IMR-90 (cell line): ENCODE measurements around the gene SPINT1. TPM values are rescaled to one million over a fixed set of nuclear protein-coding genes. Genes with fewer than 3 reads are reported as not detected.

Source experiments
- ATAC-seq: fragments of 200-7000 bp; cut with Tn5 transposase; 2 replicates; pipeline ENCODE4 v1.9.1; 2020; ENCODE audit warnings: low read depth, mild to moderate bottlenecking, moderate library complexity
- BruUV-seq: library from RNA; stranded (reverse); fragments of 400-500 nt; replicated peaks from 2 replicates; lab custom pipeline; 2021; lab: Mats Ljungman, UMichigan
- CTCF ChIA-PET: fragments of 300-600 bp; formaldehyde crosslinking; extraction: SDS; loops from one replicate; lab custom pipeline; 2021; ENCODE audit warnings: antibody characterized with exemption; lab: Yijun Ruan, JAX
- POLR2A ChIA-PET: fragments of 300-600 bp; sonication (Branson Sonifier 250); formaldehyde crosslinking; loops from one replicate; lab custom pipeline; 2022; ENCODE audit warnings: antibody characterized with exemption; ENCODE audit not compliant: unreplicated experiment; lab: Charles Lee
- DNase-seq: peaks from one replicate; pipeline ENCODE4 v3.0.0; 2013
- H2AFZ ChIP-seq: replicated peaks from 2 replicates; pipeline ENCODE3; 2013; ENCODE audit warnings: low read length, mild to moderate bottlenecking; ENCODE audit not compliant: poor library complexity
- H2AK5ac ChIP-seq: 2 replicates; pipeline ENCODE4 v1.6.1; 2013; ENCODE audit warnings: low read depth, low read length, inconsistent platforms
- H2AK9ac ChIP-seq: replicated peaks from 2 replicates; pipeline ENCODE3; 2013; ENCODE audit warnings: mild to moderate bottlenecking, low read depth, low read length, moderate library complexity; ENCODE audit not compliant: poor library complexity
- H2BK120ac ChIP-seq: 2 replicates; pipeline ENCODE4 v1.6.1; 2013; ENCODE audit warnings: low read depth, low read length, inconsistent platforms
- H2BK15ac ChIP-seq: 3 replicates; pipeline ENCODE4 v1.6.1; 2013; ENCODE audit warnings: low read depth, low read length, inconsistent platforms
- H2BK20ac ChIP-seq: 2 replicates; pipeline ENCODE4 v1.6.1; 2013; ENCODE audit warnings: low read depth, mild to moderate bottlenecking, inconsistent platforms, low read length, moderate library complexity
- H2BK5ac ChIP-seq: 2 replicates; pipeline ENCODE4 v1.6.1; 2013; ENCODE audit warnings: mild to moderate bottlenecking, low read depth, low read length, inconsistent platforms; ENCODE audit not compliant: poor library complexity, severe bottlenecking
- H3K14ac ChIP-seq: replicated peaks from 2 replicates; pipeline ENCODE4 v1.6.1; 2013; ENCODE audit warnings: low read depth, low read length, inconsistent platforms
- H3K18ac ChIP-seq: 2 replicates; pipeline ENCODE4 v1.6.1; 2013; ENCODE audit warnings: low read depth, low read length, control low read depth
- H3K23ac ChIP-seq: 2 replicates; pipeline ENCODE4 v1.6.1; 2013; ENCODE audit warnings: low read depth, low read length, inconsistent platforms
- H3K27ac ChIP-seq: 2 replicates; pipeline ENCODE4 v1.5.1; 2013; ENCODE audit warnings: mild to moderate bottlenecking, control low read depth, low read length; ENCODE audit not compliant: insufficient read depth
- H3K27me3 ChIP-seq: 2 replicates; pipeline ENCODE4 v1.6.1; 2013; ENCODE audit warnings: low read length; ENCODE audit not compliant: control insufficient read depth, insufficient read depth
- H3K36me3 ChIP-seq: 2 replicates; pipeline ENCODE4 v1.6.1; 2013; ENCODE audit warnings: low read length, mixed read lengths; ENCODE audit not compliant: control insufficient read depth, insufficient read depth
- H3K4ac ChIP-seq: 2 replicates; pipeline ENCODE4 v1.6.1; 2013; ENCODE audit warnings: low read depth, low read length, inconsistent platforms
- H3K4me1 ChIP-seq: 2 replicates; pipeline ENCODE4 v1.6.1; 2013; ENCODE audit warnings: low read length, mixed read lengths; ENCODE audit not compliant: control insufficient read depth, insufficient read depth
- H3K4me2 ChIP-seq: 2 replicates; pipeline ENCODE4 v1.6.1; 2013; ENCODE audit warnings: low read depth, mild to moderate bottlenecking, control low read depth, low read length, moderate library complexity
- H3K4me3 ChIP-seq: 2 replicates; pipeline ENCODE4 v1.5.1; 2013; ENCODE audit warnings: low read depth, mild to moderate bottlenecking, control low read depth, low read length, moderate library complexity; ENCODE audit not compliant: insufficient read depth
- H3K56ac ChIP-seq: 2 replicates; pipeline ENCODE4 v1.6.1; 2013; ENCODE audit warnings: low read length, inconsistent platforms; ENCODE audit not compliant: insufficient read depth; ENCODE audit errors: extremely low read depth
- H3K79me1 ChIP-seq, 2 experiments: 2 replicates each; pipeline ENCODE4 v1.6.1; 2013; ENCODE audit warnings: low read length in 2 of 2, inconsistent platforms in 1 of 2, low read depth in 1 of 2
- H3K9ac ChIP-seq: 2 replicates; pipeline ENCODE4 v1.6.1; 2013; ENCODE audit warnings: low read depth, low read length, control low read depth
- H3K9me1 ChIP-seq: 2 replicates; pipeline ENCODE4 v1.6.1; 2013; ENCODE audit warnings: low read length, inconsistent platforms; ENCODE audit not compliant: insufficient read depth
- H3K9me3 ChIP-seq: 2 replicates; pipeline ENCODE4 v1.6.1; 2013; ENCODE audit warnings: low read length; ENCODE audit not compliant: control insufficient read depth, insufficient read depth
- H4K20me1 ChIP-seq: 2 replicates; pipeline ENCODE4 v1.6.1; 2013; ENCODE audit warnings: low read length, inconsistent platforms; ENCODE audit not compliant: insufficient read depth
- H4K5ac ChIP-seq: 2 replicates; pipeline ENCODE4 v1.6.1; 2013; ENCODE audit warnings: mild to moderate bottlenecking, low read depth, low read length, control low read depth
- H4K8ac ChIP-seq, 2 experiments: 2 replicates each; pipeline ENCODE4 v1.6.1; 2013; ENCODE audit warnings: low read depth in 2 of 2, low read length in 2 of 2, control low read depth in 1 of 2, inconsistent platforms in 1 of 2
- H4K91ac ChIP-seq: 2 replicates; pipeline ENCODE4 v1.6.1; 2013; ENCODE audit warnings: low read depth, low read length, inconsistent platforms; ENCODE audit not compliant: insufficient read depth
- CEBPB ChIP-seq: IDR thresholded peaks from 2 replicates; pipeline ENCODE4 v1.6.1; 2012; ENCODE audit warnings: low read depth, low read length, improper control_type of control experiment
- CHD1 ChIP-seq: IDR thresholded peaks from 2 replicates; pipeline ENCODE4 v1.6.1; 2012; ENCODE audit warnings: low read depth, low read length, improper control_type of control experiment
- MAFK ChIP-seq: IDR thresholded peaks from 2 replicates; pipeline ENCODE4 v1.6.1; 2012; ENCODE audit warnings: low read depth, low read length, improper control_type of control experiment
- NFE2L2 ChIP-seq: fragments of 150-350 bp; IDR thresholded peaks from 2 replicates; pipeline ENCODE4 v1.6.1; 2016; ENCODE audit warnings: low read depth, mild to moderate bottlenecking, low read length
- POLR2A ChIP-seq: IDR thresholded peaks from 2 replicates; pipeline ENCODE4 v1.6.1; 2012; ENCODE audit warnings: mild to moderate bottlenecking, low read depth, low read length
- WGBS, 2 experiments: methylation state at CpG; one replicate each; pipeline versions ENCODE4 v1.1.5 to v1.1.7; 2013; ENCODE audit warnings: missing lambda C conversion rate in 2 of 2; ENCODE audit not compliant: insufficient read length in 1 of 2; ENCODE audit errors: extremely low coverage in 2 of 2; 5-methylcytosine and 5-hydroxymethylcytosine counted together
- dilution Hi-C: fragments of 300-500 bp; cut with HindIII; formaldehyde crosslinking; loops from one replicate; pipeline ENCODE4 v1.14.3; 2018; ENCODE audit warnings: low sequenced_read_pairs; ENCODE audit not compliant: unreplicated experiment
- in situ Hi-C: fragments of 300-500 bp; cut with MboI; formaldehyde crosslinking; loops from 3 replicates; pipeline ENCODE4 v1.14.3; 2019; ENCODE audit warnings: low sequenced_read_pairs, inconsistent platforms, mixed read lengths
- intact Hi-C: fragments of 100-400 bp; cut with micrococcal nuclease; formaldehyde crosslinking; loops from 2 replicates; pipeline ENCODE4 v1.10.0; 2022
- polyA plus RNA-seq, 3 experiments: library from polyadenylated mRNA; depleted of rRNA; stranded (reverse); fragments of >200 nt; gene quantifications; 2 replicates each; pipeline ENCODE4 v1.2.3, GENCODE V29; 2012; ENCODE audit warnings: low replicate concordance in 1 of 3
- total RNA-seq: library from RNA; depleted of rRNA; stranded (reverse); fragments of >200 nt; gene quantifications from 2 replicates; pipeline ENCODE4 v1.2.3, GENCODE V29; 2012
- TF ChIP-seq, protein P1 (sequence below): conservative IDR thresholded peaks from 2 replicates; pipeline ENCODE4 v1.5.1; 2012; ENCODE audit warnings: mild to moderate bottlenecking, low read depth, low read length, improper control_type of control experiment
- TF ChIP-seq, protein P2 (sequence below): fragments of 150-350 bp; IDR thresholded peaks from 2 replicates; pipeline ENCODE4 v1.6.1; 2017; ENCODE audit warnings: mild to moderate bottlenecking, antibody characterized with exemption, low read length, low read depth

Gene SPINT1
- total and polyA plus RNA-seq, 2 of the 4 experiments (the other 2 are of a cell fraction), result 0.90 to 2.1 TPM

DNA sequence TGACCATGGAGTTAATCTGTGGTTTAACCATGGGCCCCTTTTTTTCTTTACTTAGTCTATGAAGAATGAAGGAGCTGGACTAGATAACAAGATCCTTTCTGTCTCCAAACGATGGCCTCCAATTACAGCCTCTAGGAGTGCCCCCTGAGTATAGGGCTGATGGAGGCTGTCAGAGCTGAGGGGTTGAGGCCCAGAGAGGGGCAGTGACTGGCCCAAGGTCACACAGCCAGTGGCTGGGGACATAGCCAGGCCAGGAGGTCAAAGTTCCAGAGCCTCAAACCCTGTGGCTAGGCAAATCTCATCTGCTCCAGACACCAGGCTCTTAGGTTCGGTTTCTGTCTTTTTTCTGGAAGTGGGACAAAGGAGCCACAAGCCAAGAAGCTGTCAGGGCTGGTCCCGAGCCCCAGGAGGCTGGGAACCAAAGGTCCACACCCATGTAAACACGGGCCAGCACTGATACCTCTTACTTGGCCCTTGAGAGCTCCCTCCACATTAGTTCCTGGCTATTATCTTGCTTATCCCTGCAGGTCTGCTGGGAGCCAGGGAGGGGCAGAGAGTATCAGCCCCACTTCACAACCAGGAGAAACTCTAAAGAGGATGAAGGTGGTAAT lies 19.9 kb downstream of the SPINT1 start:
- ATAC-seq, result no peak

More for the DNA sequence above, 19.9 kb downstream of the SPINT1 start:
- H3K4me1 ChIP-seq, result 0 out of 2 replicates have a peak, but pooled peaks cover 1% of the 10 kb centered on the region
- no CpG with 5 or more reads among the region's 4 CpGs for WGBS, 2 experiments
- H3K79me1 ChIP-seq, result no peaks in the 10 kb centered on the region
- H3K14ac ChIP-seq, result no peak overlapping the region
- intact Hi-C loops (no loop called here), dilution Hi-C loops (no loop called here), in situ Hi-C loops (no loop called here)
- no peak overlapping the region for H2AFZ ChIP-seq
- no TSS peak for BruUV-seq
- no peak overlapping the region for H3K4me2 ChIP-seq
- H3K23ac ChIP-seq, result no peak overlapping the region
- H4K8ac ChIP-seq, result no peak overlapping the region
- H3K27ac ChIP-seq, result no peak overlapping the region
- CTCF ChIA-PET, result interaction anchor here (1.0 to 2.2 kb wide), 2 partner anchors 29 to 30 kb away, joined by 3 to 7 read pairs; partner anchors contain the start of gene VPS18
- no peak overlapping the region for H3K4me3 ChIP-seq
- no peak overlapping the region for H3K4ac ChIP-seq
- peak overlapping the region; percentile 50 for H2AK9ac ChIP-seq
- H3K56ac ChIP-seq, result no peak overlapping the region
- no peak overlapping the region for H3K18ac ChIP-seq
- H4K91ac ChIP-seq, result no peak overlapping the region
- H2BK20ac ChIP-seq, result no peak overlapping the region
- no peak for DNase-seq
- peaks cover 3% of the 10 kb centered on the region; the same call in 1 of the 2 replicates for H3K9me1 ChIP-seq
- peaks cover 11% of the 10 kb centered on the region for H3K27me3 ChIP-seq
- no peak overlapping the region for H2BK15ac ChIP-seq
- H4K20me1 ChIP-seq, result no peaks in the 10 kb centered on the region
- no peak overlapping the region for H3K9ac ChIP-seq
- no peaks in the 10 kb centered on the region for H3K9me3 ChIP-seq
- H2BK5ac ChIP-seq, result no peak overlapping the region
- TF ChIP-seq, protein P1, sequence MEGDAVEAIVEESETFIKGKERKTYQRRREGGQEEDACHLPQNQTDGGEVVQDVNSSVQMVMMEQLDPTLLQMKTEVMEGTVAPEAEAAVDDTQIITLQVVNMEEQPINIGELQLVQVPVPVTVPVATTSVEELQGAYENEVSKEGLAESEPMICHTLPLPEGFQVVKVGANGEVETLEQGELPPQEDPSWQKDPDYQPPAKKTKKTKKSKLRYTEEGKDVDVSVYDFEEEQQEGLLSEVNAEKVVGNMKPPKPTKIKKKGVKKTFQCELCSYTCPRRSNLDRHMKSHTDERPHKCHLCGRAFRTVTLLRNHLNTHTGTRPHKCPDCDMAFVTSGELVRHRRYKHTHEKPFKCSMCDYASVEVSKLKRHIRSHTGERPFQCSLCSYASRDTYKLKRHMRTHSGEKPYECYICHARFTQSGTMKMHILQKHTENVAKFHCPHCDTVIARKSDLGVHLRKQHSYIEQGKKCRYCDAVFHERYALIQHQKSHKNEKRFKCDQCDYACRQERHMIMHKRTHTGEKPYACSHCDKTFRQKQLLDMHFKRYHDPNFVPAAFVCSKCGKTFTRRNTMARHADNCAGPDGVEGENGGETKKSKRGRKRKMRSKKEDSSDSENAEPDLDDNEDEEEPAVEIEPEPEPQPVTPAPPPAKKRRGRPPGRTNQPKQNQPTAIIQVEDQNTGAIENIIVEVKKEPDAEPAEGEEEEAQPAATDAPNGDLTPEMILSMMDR, result no peak
- TF ChIP-seq CEBPB (no peak), POLR2A (no peak), MAFK (no peak), CHD1 (no peak), NFE2L2 (no peak)
- TF ChIP-seq, protein P2, sequence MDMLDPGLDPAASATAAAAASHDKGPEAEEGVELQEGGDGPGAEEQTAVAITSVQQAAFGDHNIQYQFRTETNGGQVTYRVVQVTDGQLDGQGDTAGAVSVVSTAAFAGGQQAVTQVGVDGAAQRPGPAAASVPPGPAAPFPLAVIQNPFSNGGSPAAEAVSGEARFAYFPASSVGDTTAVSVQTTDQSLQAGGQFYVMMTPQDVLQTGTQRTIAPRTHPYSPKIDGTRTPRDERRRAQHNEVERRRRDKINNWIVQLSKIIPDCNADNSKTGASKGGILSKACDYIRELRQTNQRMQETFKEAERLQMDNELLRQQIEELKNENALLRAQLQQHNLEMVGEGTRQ, result no peak
- H4K5ac ChIP-seq, result no peak overlapping the region
- no peak overlapping the region for H2AK5ac ChIP-seq
- POLR2A ChIA-PET, result no interaction called here
- H3K36me3 ChIP-seq, result no peaks in the 10 kb centered on the region
- H2BK120ac ChIP-seq, result no peak overlapping the region
